Chondrocyte (in vitro differentiated cells): Measurements from ENCODE around the gene PDE9A. TPM values are rescaled to one million over a fixed set of nuclear protein-coding genes. Genes with fewer than 3 reads are reported as not detected.

Experiments
- DNase-seq: peaks from one replicate; pipeline ENCODE4 v3.0.0; 2021; ENCODE audit warnings: mixed read lengths, low spot score
- H3K27ac Mint-ChIP-seq: one replicate; pipeline ENCODE4 v1.8.0; 2021; ENCODE audit warnings: mild to moderate bottlenecking, moderate library complexity, mixed read lengths; ENCODE audit not compliant: unreplicated experiment
- H3K27me3 Mint-ChIP-seq: 2 replicates; pipeline ENCODE4 v1.8.0; 2021; ENCODE audit warnings: low read depth, mixed read lengths
- H3K36me3 Mint-ChIP-seq: 2 replicates; pipeline ENCODE4 v1.8.0; 2021; ENCODE audit warnings: low read depth, mixed read lengths
- H3K4me1 Mint-ChIP-seq: 2 replicates; pipeline ENCODE4 v1.8.0; 2021; ENCODE audit warnings: low read depth, mild to moderate bottlenecking, mixed read lengths
- H3K4me3 Mint-ChIP-seq: one replicate; pipeline ENCODE4 v1.8.0; 2021; ENCODE audit warnings: mild to moderate bottlenecking, moderate library complexity, mixed read lengths; ENCODE audit not compliant: unreplicated experiment
- H3K9me3 Mint-ChIP-seq: 2 replicates; pipeline ENCODE4 v1.8.0; 2021; ENCODE audit warnings: low read depth, mixed read lengths
- CTCF ChIP-seq: fragments of 200-600 bp; sonication (generic); IDR thresholded peaks from 2 replicates; pipeline ENCODE4 v1.5.0; 2021; ENCODE audit warnings: antibody characterized with exemption, mild to moderate bottlenecking, moderate library complexity
- total RNA-seq: library from RNA; stranded (reverse); gene quantifications from 3 replicates; pipeline ENCODE4 v1.2.1, GENCODE V29; 2021

Gene PDE9A
- total RNA-seq, 1 donor from 2014 or later = 0.60 TPM

GRCh38 chr21:42629933-42630589, 23.4 kb upstream of the PDE9A start:
- Mint-ChIP-seq H3K36me3 (no peaks in the 10 kb centered on the region), H3K27ac (no peak overlapping the region), H3K4me1 (no peaks in the 10 kb centered on the region), H3K9me3 (no peaks in the 10 kb centered on the region), H3K27me3 (peaks cover 26% of the 10 kb centered on the region), H3K4me3 (no peak overlapping the region)
- no peak for DNase-seq
- no peak for TF ChIP-seq CTCF

- Mint-ChIP-seq H3K9me3 (no peaks in the 10 kb centered on the region), H3K4me3 (no peak overlapping the region), H3K27me3 (peaks cover 21% of the 10 kb centered on the region), H3K27ac (no peak overlapping the region), H3K4me1 (no peaks in the 10 kb centered on the region), H3K36me3 (no peaks in the 10 kb centered on the region)
- no peak for TF ChIP-seq CTCF
- DNase-seq = no peak
Measured at GRCh38 chr21:42630626-42631025, 22.8 kb upstream of the PDE9A start.

GRCh38 chr21:42631142-42631541, 22.3 kb upstream of the PDE9A start:
- Mint-ChIP-seq H3K4me3 (no peak overlapping the region), H3K27ac (no peak overlapping the region), H3K9me3 (no peaks in the 10 kb centered on the region), H3K4me1 (no peaks in the 10 kb centered on the region), H3K27me3 (peaks cover 17% of the 10 kb centered on the region), H3K36me3 (no peaks in the 10 kb centered on the region)
- TF ChIP-seq CTCF = no peak
- no peak for DNase-seq

GRCh38 chr21:42632336-42632751, 21.1 kb upstream of the PDE9A start:
- no peak for TF ChIP-seq CTCF
- no peak for DNase-seq
- H3K4me1 Mint-ChIP-seq = no peaks in the 10 kb centered on the region
- no peaks in the 10 kb centered on the region for H3K36me3 Mint-ChIP-seq
- peaks cover 9% of the 10 kb centered on the region for H3K27me3 Mint-ChIP-seq
- H3K27ac Mint-ChIP-seq = no peak overlapping the region
- no peaks in the 10 kb centered on the region for H3K9me3 Mint-ChIP-seq
- no peak overlapping the region for H3K4me3 Mint-ChIP-seq

- Mint-ChIP-seq H3K27ac (no peak overlapping the region), H3K9me3 (no peaks in the 10 kb centered on the region), H3K4me1 (no peaks in the 10 kb centered on the region), H3K4me3 (no peak overlapping the region), H3K36me3 (no peaks in the 10 kb centered on the region), H3K27me3 (peaks cover 10% of the 10 kb centered on the region)
- no peak for TF ChIP-seq CTCF
- DNase-seq = no peak
Measured at GRCh38 chr21:42632771-42633690, 20.4 kb upstream of the PDE9A start.
